ENCODE measurements around the gene ZNF782.
A peak's percentile ranks its signal among the peaks of the same experiment; 100 is the strongest.
"Not testable (repeated sequence)": the region's sequence is repeated elsewhere in the genome, so short reads cannot be mapped to it uniquely, and the experiment has no call there.

Gene ZNF782

GRCh38 chr9:96853781-96854650 is at the start of gene ZNF782:
ZNF782 (minus strand) TSS chr9:96854514; CDS start chr9:96851961, 2,553 bp downstream.
- Histone ChIP-seq H3K9me3 (ENCODE audit: severe bottlenecking) (no peaks in the 10 kb centered on the region), H3K27ac (peak within 1 kb of the TSS; percentile 75), H3K27me3 (ENCODE audit: insufficient read depth, low read depth, severe bottlenecking) (no peaks in the 10 kb centered on the region), H3K36me3 (peaks cover 8% of the 10 kb centered on the region), H3K4me3 (ENCODE audit: low read depth, low read length) (peak within 1 kb of the TSS; percentile 91)
- no peak for TF ChIP-seq CTCF (IDR thresholded peaks at IDR 0.05; ENCODE audit: low read depth, low read length)
- peak; percentile 98 for DNase-seq

GRCh38 chr9:96900010-96900409 is 45.7 kb upstream of the ZNF782 start:
- DNase-seq; H3K9me3 ChIP-seq (ENCODE audit: severe bottlenecking); H3K27ac ChIP-seq; H3K4me3 ChIP-seq (ENCODE audit: low read depth, low read length); H3K27me3 ChIP-seq (ENCODE audit: insufficient read depth, low read depth, severe bottlenecking): not testable (repeated sequence)
- H3K36me3 ChIP-seq = peaks cover 20% of the 10 kb centered on the region

GRCh38 chr9:96892131-96892530 is 37.8 kb upstream of the ZNF782 start:
- H3K9me3 ChIP-seq (ENCODE audit: severe bottlenecking) = no peaks in the 10 kb centered on the region
- H3K4me3 ChIP-seq (ENCODE audit: low read depth, low read length) = no peak overlapping the region

GRCh38 chr9:96888591-96888990 is 34.3 kb upstream of the ZNF782 start:
- no peak for TF ChIP-seq CTCF (IDR thresholded peaks at IDR 0.05; ENCODE audit: low read depth, low read length)
- no peak overlapping the region for H3K4me3 ChIP-seq (ENCODE audit: low read depth, low read length)
- H3K27ac ChIP-seq = no peak overlapping the region
- no peaks in the 10 kb centered on the region for H3K27me3 ChIP-seq (ENCODE audit: insufficient read depth, low read depth, severe bottlenecking)
- DNase-seq = no peak
- H3K36me3 ChIP-seq = peaks cover 28% of the 10 kb centered on the region
- no peaks in the 10 kb centered on the region for H3K9me3 ChIP-seq (ENCODE audit: severe bottlenecking)

More at GRCh38 chr9:96892131-96892530, 37.8 kb upstream of the ZNF782 start:
- Histone ChIP-seq H3K27me3 (ENCODE audit: insufficient read depth, low read depth, severe bottlenecking) (no peaks in the 10 kb centered on the region), H3K36me3 (peaks cover 56% of the 10 kb centered on the region), H3K27ac (no peak overlapping the region)
- DNase-seq = no peak
- no peak for TF ChIP-seq CTCF (IDR thresholded peaks at IDR 0.05; ENCODE audit: low read depth, low read length)

- H3K9me3 ChIP-seq (ENCODE audit: severe bottlenecking) = no peaks in the 10 kb centered on the region
- H3K36me3 ChIP-seq = peaks cover 4% of the 10 kb centered on the region; the same call in 1 of the 2 replicates
- H3K4me3 ChIP-seq (ENCODE audit: low read depth, low read length) = no peak overlapping the region
- no peak overlapping the region for H3K27ac ChIP-seq
- TF ChIP-seq CTCF (IDR thresholded peaks at IDR 0.05; ENCODE audit: low read depth, low read length) = no peak
- DNase-seq = no peak
- no peaks in the 10 kb centered on the region for H3K27me3 ChIP-seq (ENCODE audit: insufficient read depth, low read depth, severe bottlenecking)
These were observed 31.1 kb upstream of the ZNF782 start for GRCh38 chr9:96885424-96885823.

GRCh38 chr9:96884443-96884842 is 30.1 kb upstream of the ZNF782 start:
- H3K27ac ChIP-seq = no peak overlapping the region
- DNase-seq = no peak

More at GRCh38 chr9:96884443-96884842, 30.1 kb upstream of the ZNF782 start:
- Histone ChIP-seq H3K9me3 (ENCODE audit: severe bottlenecking) (no peaks in the 10 kb centered on the region), H3K4me3 (ENCODE audit: low read depth, low read length) (no peak overlapping the region), H3K27me3 (ENCODE audit: insufficient read depth, low read depth, severe bottlenecking) (no peaks in the 10 kb centered on the region), H3K36me3 (no peaks in the 10 kb centered on the region)
- no peak for TF ChIP-seq CTCF (IDR thresholded peaks at IDR 0.05; ENCODE audit: low read depth, low read length)

Measured in WERI-Rb-1 (cell line).